Activated CD4-positive, alpha-beta T cell treated with anti-CD3 and anti-CD28 coated beads, Interleukin-2, amount 50 U/mL, for 48 hours (primary cell): ENCODE results near the gene PCMT1.
"Not testable (repeated sequence)": the region's sequence is repeated elsewhere in the genome, so short reads cannot be mapped to it uniquely, and the experiment has no call there.

Source experiments
- DNase-seq, 2 experiments: peaks; one replicate each; pipeline ENCODE4 v3.0.0-alpha.2; 2020

The PCMT1 gene

GRCh38 chr6:149823013-149823412, 73.5 kb downstream of the PCMT1 start:
- no peak for DNase-seq

- no peak for DNase-seq
Observed at GRCh38 chr6:149825292-149825691, 75.8 kb downstream of the PCMT1 start.

GRCh38 chr6:149830731-149831307, 81.3 kb downstream of the PCMT1 start:
- DNase-seq, result no peak

- DNase-seq, result no peak
Observed at GRCh38 chr6:149831308-149831820, 81.8 kb downstream of the PCMT1 start.

- DNase-seq, result no peak
Observed at GRCh38 chr6:149833651-149834050, 84.1 kb downstream of the PCMT1 start.

- DNase-seq, result peak; percentile 68 to 82
Observed at GRCh38 chr6:149834513-149835481, 85.3 kb downstream of the PCMT1 start.

- DNase-seq, result peak; percentile 62 to 71
Observed at GRCh38 chr6:149840345-149841075, 91.0 kb downstream of the PCMT1 start.

- no peak for DNase-seq
Observed at GRCh38 chr6:149842331-149842730, 92.8 kb downstream of the PCMT1 start.

- no peak for DNase-seq
Observed at GRCh38 chr6:149843051-149843633, 93.6 kb downstream of the PCMT1 start.

- DNase-seq, result not testable (repeated sequence)
Observed at GRCh38 chr6:149844036-149844435, 94.5 kb downstream of the PCMT1 start.

- no peak for DNase-seq
Observed at GRCh38 chr6:149844480-149844879, 94.9 kb downstream of the PCMT1 start.

- DNase-seq, result no peak
Observed at GRCh38 chr6:149845549-149845948, 96.0 kb downstream of the PCMT1 start.

GRCh38 chr6:149846321-149846720, 96.8 kb downstream of the PCMT1 start:
- no peak for DNase-seq

- no peak for DNase-seq
Observed at GRCh38 chr6:149847939-149848267, 98.4 kb downstream of the PCMT1 start.

GRCh38 chr6:149848343-149848742, 98.8 kb downstream of the PCMT1 start:
- DNase-seq, result not testable (repeated sequence)

- DNase-seq, result no peak
Observed at GRCh38 chr6:149851461-149852110, 102.0 kb downstream of the PCMT1 start.

- DNase-seq, result no peak
Observed at GRCh38 chr6:149852180-149852579, 102.6 kb downstream of the PCMT1 start.

GRCh38 chr6:149852881-149853280, 103.3 kb downstream of the PCMT1 start:
- DNase-seq, result no peak

GRCh38 chr6:149854017-149854416, 104.5 kb downstream of the PCMT1 start:
- DNase-seq, result not testable (repeated sequence)

GRCh38 chr6:149854532-149854931, 105.0 kb downstream of the PCMT1 start:
- no peak for DNase-seq

GRCh38 chr6:149855040-149855654, 105.6 kb downstream of the PCMT1 start:
- no peak for DNase-seq

- DNase-seq, result no peak
Observed at GRCh38 chr6:149855741-149856140, 106.2 kb downstream of the PCMT1 start.
